Stimulated activated CD8-positive, alpha-beta memory T cell treated with anti-CD3 and anti-CD28 coated beads, Interleukin-7, amount 100 ng/mL, for 24 hours (primary cell): ENCODE measurements around the gene ANAPC15.

Experiments used
- DNase-seq: peaks from one replicate; pipeline ENCODE4 v3.0.0-alpha.2; 2020; ENCODE audit warnings: low read depth

ANAPC15 gene

GRCh38 chr11:72125956-72126355 lies 13.5 kb upstream of the ANAPC15 start:
- no peak for DNase-seq

GRCh38 chr11:72124046-72124445 lies 11.6 kb upstream of the ANAPC15 start:
- DNase-seq, result no peak

GRCh38 chr11:72123117-72123653 lies 10.7 kb upstream of the ANAPC15 start:
- no peak for DNase-seq

- DNase-seq, result no peak
These were observed 10.1 kb upstream of the ANAPC15 start for GRCh38 chr11:72122607-72123006.

- no peak for DNase-seq
These were observed 8.4 kb upstream of the ANAPC15 start for GRCh38 chr11:72120930-72121329.

- DNase-seq, result no peak
These were observed 6.7 kb upstream of the ANAPC15 start for GRCh38 chr11:72119198-72119597.

- DNase-seq, result no peak
These were observed 3.7 kb upstream of the ANAPC15 start for GRCh38 chr11:72116019-72116755.

- no peak for DNase-seq
These were observed 2.1 kb upstream of the ANAPC15 start for GRCh38 chr11:72114570-72114969.

- DNase-seq, result no peak
These were observed 698 bp upstream of the ANAPC15 start for GRCh38 chr11:72112978-72113808.

GRCh38 chr11:72111300-72112142 lies 974 bp downstream of the ANAPC15 start:
- DNase-seq, result no peak

GRCh38 chr11:72105888-72106287 lies 6.6 kb downstream of the ANAPC15 start, which contains the start of gene TOMT:
TOMT (plus strand) TSS chr11:72105924; CDS start chr11:72105952, 28 bp downstream.
- DNase-seq, result no peak

GRCh38 chr11:72103754-72104167 lies 8.7 kb downstream of the ANAPC15 start:
- no peak for DNase-seq

GRCh38 chr11:72102946-72103753 lies 9.3 kb downstream of the ANAPC15 start, which contains the start of gene LAMTOR1:
LAMTOR1 (minus strand) TSS chr11:72103297; CDS start chr11:72103224, 73 bp downstream.
- DNase-seq, result peak; percentile 98

GRCh38 chr11:72102631-72102945 lies 9.9 kb downstream of the ANAPC15 start:
- DNase-seq, result no peak

- DNase-seq, result no peak
These were observed 10.3 kb downstream of the ANAPC15 start for GRCh38 chr11:72102162-72102561.

- DNase-seq, result no peak
These were observed 12.0 kb downstream of the ANAPC15 start for GRCh38 chr11:72100462-72100861.

- DNase-seq, result no peak
These were observed 12.5 kb downstream of the ANAPC15 start for GRCh38 chr11:72100009-72100408.

- DNase-seq, result no peak
These were observed 13.8 kb downstream of the ANAPC15 start for GRCh38 chr11:72098741-72099140.

GRCh38 chr11:72091292-72091691 lies 21.2 kb downstream of the ANAPC15 start:
- DNase-seq, result peak; percentile 45

- DNase-seq, result no peak
These were observed 24.3 kb downstream of the ANAPC15 start for GRCh38 chr11:72088076-72088808.
